HCT116 (cell line): ENCODE data around the gene SLCO2A1.

ENCODE experiments used
- CEBPB ChIP-seq: IDR thresholded peaks from 2 replicates; pipeline ENCODE4 v1.6.1; 2012; ENCODE audit warnings: low read depth
- CTCF ChIP-seq, 3 experiments: fragments of 200-600 bp in 1 of 3; sonication (generic) in 1 of 3; IDR thresholded peaks in 2 of 3; conservative IDR thresholded peaks in 1 of 3; 2 replicates each; pipeline ENCODE4 v1.5.1; 2012 to 2017; ENCODE audit warnings: low read depth in 2 of 3, low read length in 2 of 3, antibody characterized with exemption in 1 of 3, borderline replicate concordance in 1 of 3, control low read depth in 1 of 3, mild to moderate bottlenecking in 1 of 3, mixed read lengths in 1 of 3, mixed run types in 1 of 3, moderate library complexity in 1 of 3; ENCODE audit not compliant: insufficient read depth in 1 of 3
- EZH2 ChIP-seq: fragments of 200-600 bp; sonication (generic); IDR thresholded peaks from 2 replicates; pipeline ENCODE4 v1.6.1; 2017; ENCODE audit warnings: antibody characterized with exemption, mixed run types
- POLR2A ChIP-seq: IDR thresholded peaks from 2 replicates; pipeline ENCODE4 v1.7.0; 2011; ENCODE audit warnings: borderline replicate concordance; ENCODE audit not compliant: insufficient read depth, insufficient read length; ENCODE audit errors: extremely low read depth
- POLR2AphosphoS5 ChIP-seq: IDR thresholded peaks from 2 replicates; pipeline ENCODE4 v1.6.1; 2011; ENCODE audit warnings: mild to moderate bottlenecking, low read depth, low read length, moderate library complexity
- RAD21 ChIP-seq: IDR thresholded peaks from 2 replicates; pipeline ENCODE4 v1.6.1; 2012; ENCODE audit warnings: low read depth, mild to moderate bottlenecking
- SRF ChIP-seq: IDR thresholded peaks from 2 replicates; pipeline ENCODE4 v1.6.1; 2012; ENCODE audit warnings: low read depth
- ZNF274 ChIP-seq: fragments of 200-500 bp; sonication (Bioruptor generic); IDR thresholded peaks from 2 replicates; pipeline ENCODE4 v1.6.1; 2014; ENCODE audit warnings: mild to moderate bottlenecking, low read depth, low read length, inconsistent platforms

GRCh38 chr3:134057654-134058110 lies 28.0 kb upstream of the SLCO2A1 start:
- TF ChIP-seq CTCF (IDR thresholded peaks at IDR 0.05 in 2 of 3, conservative IDR thresholded peaks at IDR 0.05 in 1 of 3; ENCODE audit: borderline replicate concordance in 1 of 3, insufficient read depth in 1 of 3, low read depth in 2 of 3, low read length in 2 of 3) = no peak
- TF ChIP-seq SRF = no peak
- TF ChIP-seq POLR2A = no peak
- no peak for TF ChIP-seq EZH2
- TF ChIP-seq ZNF274 = no peak
- no peak for TF ChIP-seq RAD21
- TF ChIP-seq POLR2AphosphoS5 = no peak
- no peak for TF ChIP-seq CEBPB
